NCI-H1105 (cell line): ENCODE data around the gene ITSN1.

Experiments
- DNase-seq: peaks from one replicate; lab custom pipeline; 2025; lab: John Stamatoyannopoulos, UW

ITSN1 gene

DNA sequence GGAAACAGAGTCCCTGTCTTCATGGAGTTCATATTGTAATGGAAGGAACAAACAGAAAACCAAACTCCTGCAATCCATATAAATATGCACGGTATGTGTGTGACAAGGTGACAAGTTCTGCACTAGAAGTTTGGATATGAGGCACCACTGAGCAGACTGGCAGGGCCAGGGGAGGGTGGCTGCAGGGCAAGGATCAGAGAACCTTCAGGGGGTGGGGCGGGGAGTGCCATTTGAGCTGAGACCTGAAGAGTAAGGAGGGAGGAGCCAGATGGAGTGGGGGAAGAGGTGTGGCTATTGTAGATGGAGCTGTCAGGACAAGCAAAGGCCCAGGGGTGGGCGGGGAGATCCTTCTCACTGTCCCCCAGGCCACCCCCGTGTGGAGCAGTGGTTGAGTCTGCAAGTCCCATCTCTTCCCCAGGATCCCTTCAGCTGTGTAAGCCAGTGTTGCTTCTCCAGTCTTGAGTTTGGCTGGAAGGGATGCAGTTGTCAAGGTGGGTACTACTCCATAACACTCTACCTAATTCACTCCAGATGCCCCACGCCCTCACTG, 196.9 kb downstream of the ITSN1 start:
- DNase-seq: no peak

DNA sequence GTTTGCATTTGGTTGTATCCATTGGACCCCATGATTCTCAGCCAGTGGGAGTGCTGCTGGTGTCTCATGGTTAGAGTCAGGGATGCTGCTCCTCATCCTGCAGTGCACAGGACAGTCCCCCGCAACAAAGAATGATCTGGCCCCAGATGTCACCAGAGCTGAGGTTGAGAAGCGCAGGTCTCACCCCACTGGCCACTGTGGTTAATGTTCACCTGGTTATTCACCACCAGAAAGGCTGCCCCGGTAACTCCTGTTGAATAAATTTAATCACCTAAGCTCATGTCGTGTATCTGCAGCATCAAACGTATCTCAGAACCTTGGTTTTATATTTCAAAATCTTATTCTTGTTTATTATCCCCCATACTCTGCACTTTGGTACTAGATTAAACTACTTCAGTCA, 197.5 kb downstream of the ITSN1 start:
- no peak for DNase-seq

DNA sequence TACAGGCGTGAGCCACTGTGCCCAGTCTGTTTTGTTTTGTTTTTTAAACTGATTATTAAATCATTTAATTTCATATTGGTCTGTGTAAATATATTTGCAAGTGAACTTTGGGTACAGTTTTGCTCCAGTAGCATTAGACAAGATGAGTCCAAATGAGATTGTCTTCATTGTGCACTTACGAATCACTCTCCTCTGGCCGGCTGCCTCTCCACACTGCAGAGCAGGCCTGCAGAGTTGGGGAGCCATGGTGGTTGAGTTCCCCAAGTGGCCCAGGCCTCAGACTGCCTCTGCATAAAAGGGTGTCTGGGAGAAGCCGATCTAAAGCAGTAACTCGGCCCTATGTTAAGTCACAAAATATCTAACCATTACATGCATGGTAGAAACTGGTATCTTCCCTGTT, 198.5 kb downstream of the ITSN1 start:
- no peak for DNase-seq

- no peak for DNase-seq
Measured at GRCh38 chr21:33841561-33841960, 199.3 kb downstream of the ITSN1 start.

DNA sequence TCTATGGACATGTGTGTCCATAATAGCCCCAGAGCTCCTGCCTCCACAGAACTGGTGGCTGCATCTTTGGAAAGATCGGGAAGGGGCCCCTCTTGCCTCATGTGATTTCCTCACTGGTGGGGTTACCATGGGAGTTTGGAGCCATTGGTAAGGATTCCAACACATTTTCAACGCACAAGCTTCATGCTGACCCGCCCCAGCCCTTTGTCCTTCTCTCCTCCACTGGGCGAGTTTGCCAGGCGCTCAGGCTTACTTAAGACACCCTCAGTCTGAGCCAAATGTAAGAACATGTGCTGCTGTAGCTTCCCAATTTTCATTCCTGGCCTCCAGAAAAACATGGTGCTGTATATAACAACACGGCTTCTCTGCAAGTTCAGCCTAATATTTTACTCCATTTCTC, 200.9 kb downstream of the ITSN1 start:
- no peak for DNase-seq

GRCh38 chr21:33844104-33844889, 202.0 kb downstream of the ITSN1 start:
- no peak for DNase-seq

- no peak for DNase-seq
Measured at GRCh38 chr21:33844890-33845205, 202.5 kb downstream of the ITSN1 start.

- DNase-seq: no peak
Measured at GRCh38 chr21:33846141-33846540, 203.8 kb downstream of the ITSN1 start.

- no peak for DNase-seq
Measured at GRCh38 chr21:33847588-33848248, 205.4 kb downstream of the ITSN1 start.

- DNase-seq: no peak
Measured at GRCh38 chr21:33848249-33848953, 206.1 kb downstream of the ITSN1 start.

- DNase-seq: no peak
Measured at GRCh38 chr21:33849834-33850233, 207.5 kb downstream of the ITSN1 start.

DNA sequence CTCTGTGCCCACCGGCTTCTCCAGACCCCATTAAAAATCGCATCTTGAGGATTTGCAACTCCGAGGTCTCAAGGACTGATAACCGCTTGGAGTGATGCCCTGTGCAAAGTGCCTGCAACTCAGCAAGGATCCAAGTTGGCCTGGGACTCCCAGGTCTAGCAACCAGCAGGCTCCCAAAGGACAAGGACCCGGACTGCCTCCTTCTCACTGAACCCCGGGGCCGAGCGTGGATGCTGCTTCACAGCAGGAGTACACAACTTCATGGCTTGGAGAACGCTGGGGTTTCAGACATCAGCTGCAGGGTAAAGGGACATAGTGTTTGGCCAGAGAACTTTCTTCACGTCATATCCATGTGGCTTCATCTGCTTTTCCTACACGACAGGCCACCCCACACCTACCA, 208.1 kb downstream of the ITSN1 start:
- DNase-seq: no peak

DNA sequence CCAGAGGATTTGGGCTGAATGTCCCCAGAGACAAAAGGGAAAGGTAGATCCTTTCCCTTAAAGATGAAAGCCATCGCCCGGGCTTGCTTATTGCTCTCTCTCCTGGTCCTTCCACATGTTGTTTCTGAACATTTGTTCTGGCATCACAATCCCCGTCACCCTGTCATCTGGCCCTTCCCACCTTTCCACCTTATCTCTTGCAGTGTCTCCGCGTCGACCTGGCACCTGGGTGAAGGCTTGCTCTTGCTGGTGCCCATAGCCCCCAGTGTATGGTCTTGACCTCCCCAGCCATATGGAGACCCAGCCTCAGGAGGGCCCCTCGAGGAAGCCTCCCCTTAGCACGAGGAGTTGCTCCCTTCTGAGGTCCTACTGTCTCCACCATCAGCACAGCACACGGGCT, 208.7 kb downstream of the ITSN1 start:
- no peak for DNase-seq

- DNase-seq: no peak
Measured at GRCh38 chr21:33852485-33852884, 210.2 kb downstream of the ITSN1 start.

DNA sequence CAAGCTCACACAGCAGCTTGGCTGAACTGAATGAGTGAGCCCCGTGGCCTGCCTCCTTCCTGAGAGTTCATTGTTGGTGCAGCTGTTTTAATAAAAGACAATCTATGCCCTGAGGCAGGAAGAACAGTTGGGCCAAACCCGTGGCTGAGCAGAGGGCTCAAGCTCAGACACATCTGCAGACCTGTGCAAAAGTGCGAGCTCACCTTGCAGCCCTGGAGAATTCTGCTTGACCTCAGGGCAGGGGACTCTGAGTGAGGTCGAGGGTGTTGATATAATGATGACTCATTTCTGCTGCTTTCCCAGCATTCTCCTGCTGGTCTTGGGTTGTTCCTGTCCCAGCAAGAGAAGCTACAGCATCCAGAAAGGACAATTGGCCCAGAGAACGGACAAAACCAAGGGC, 212.3 kb downstream of the ITSN1 start:
- no peak for DNase-seq

GRCh38 chr21:33855190-33855589, 212.9 kb downstream of the ITSN1 start:
- DNase-seq: no peak

DNA sequence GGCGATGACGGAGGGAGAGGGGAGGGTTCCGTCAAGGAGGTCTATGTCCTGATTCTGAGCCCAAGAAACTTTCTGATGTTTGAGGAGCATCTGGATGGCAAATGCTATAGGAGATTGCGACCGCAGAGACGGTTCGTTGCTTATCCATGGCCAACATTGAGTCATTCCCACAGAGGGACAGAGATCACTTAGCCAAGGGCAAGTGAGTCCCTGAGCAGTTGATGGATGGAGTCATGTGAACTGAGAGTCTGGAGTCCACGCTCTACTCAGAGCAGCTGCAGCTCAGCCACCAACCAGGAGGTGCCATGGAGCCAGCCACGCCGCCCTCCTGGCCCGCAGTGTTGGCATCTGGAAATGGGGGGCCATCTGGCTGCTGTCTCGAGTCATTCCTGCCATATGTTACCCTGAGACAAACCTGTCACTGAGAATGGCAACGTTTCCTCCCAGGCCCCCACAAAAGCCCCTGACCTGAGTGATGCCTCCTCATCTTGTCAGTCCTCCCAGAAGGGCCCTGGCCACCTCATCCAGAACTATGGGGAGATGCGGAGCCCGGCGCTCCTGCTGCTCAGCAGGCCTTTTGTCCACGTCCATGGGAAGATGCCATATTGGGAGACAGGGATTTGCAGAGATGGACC, 214.7 kb downstream of the ITSN1 start:
- no peak for DNase-seq

DNA sequence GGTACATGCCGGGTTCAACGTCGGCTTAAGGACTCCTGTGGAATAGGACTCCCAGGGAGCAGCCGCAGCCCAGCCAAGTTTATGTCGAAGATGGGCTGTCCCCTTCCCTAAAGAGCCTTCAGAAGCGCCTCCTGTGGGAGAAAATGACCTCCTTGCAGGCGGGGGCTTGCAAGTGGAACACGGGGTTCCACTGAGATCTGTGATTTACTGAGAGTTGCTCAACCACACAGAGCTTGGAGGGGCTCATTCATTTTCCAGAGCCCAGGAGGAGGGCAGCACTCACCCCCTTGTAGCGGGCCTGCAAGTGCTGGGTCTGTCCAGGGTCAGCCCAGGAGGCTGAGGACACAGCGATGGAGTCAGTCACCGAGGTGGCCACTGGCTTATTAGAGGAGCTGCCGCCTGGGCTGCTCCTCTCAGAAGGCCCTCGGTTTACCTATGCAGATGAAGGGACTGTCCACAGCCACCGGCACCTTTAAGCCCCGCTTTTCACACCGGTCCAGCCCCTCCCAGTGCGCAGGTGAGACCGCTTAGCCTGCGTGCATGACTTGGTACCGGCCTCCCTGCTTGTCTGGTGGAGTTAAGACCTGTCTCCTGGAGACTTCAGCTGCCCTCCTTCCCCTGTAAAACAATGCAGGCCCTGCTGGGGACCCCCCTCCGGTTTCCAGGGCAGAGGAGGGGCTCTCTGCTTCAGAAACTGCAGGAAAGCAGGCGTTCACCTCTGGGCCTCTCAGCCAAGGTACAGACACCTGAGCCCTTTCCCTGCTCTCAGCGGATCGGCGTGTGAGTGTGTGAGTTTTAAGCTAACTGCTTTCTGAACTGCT, 215.8 kb downstream of the ITSN1 start:
- DNase-seq: no peak

GRCh38 chr21:33858667-33859372, 216.5 kb downstream of the ITSN1 start:
- DNase-seq: no peak

DNA sequence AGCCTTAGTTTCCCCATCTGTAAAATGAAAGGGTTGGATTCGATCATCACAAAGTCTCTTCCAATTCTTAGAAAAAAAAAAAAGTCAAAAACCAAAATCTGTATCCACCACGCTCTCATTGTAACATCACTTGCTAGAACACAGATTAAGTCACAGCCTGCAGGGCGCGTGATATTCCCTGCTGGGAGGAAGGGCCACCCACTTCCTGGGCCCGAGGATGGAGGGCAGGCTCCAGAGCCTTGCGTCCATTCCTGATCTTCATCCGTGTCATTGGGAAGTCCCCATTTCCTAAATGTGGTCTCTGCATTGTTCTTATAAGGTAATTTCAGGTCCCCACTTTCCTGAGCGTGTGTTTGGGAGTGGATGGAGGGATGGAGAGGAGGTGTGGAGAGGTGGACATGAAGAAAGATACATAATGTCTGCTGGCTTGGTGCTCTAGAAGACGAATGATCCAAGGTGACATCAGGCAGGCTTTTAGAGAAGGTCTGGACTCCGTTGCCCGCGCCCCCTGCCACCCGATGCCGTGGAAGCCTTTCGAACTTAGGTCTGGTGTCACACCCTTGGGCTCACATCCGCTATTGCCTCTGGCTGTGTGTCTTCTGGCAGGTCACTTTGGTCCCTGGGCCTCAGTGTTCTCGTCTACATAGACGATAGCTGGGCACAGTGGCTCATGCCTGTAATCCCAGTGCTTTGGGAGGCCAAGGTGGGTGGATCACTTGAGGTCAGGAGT, 217.2 kb downstream of the ITSN1 start:
- DNase-seq: no peak
